Neural crest cell (in vitro differentiated cells): ENCODE measurements around the gene ASB2. TPM values are rescaled to one million over a fixed set of nuclear protein-coding genes. Genes with fewer than 3 reads are reported as not detected.

Experiments used
- DNase-seq: peaks from one replicate; pipeline ENCODE4 v3.0.0; 2021; ENCODE audit warnings: low read depth, mixed read lengths, low spot score
- H3K27ac Mint-ChIP-seq: one replicate; pipeline ENCODE4 v1.8.0; 2021; ENCODE audit warnings: mild to moderate bottlenecking, mixed read lengths; ENCODE audit not compliant: unreplicated experiment
- H3K27me3 Mint-ChIP-seq: 2 replicates; pipeline ENCODE4 v1.8.0; 2021; ENCODE audit warnings: low read depth, mild to moderate bottlenecking, mixed read lengths
- H3K36me3 Mint-ChIP-seq: 2 replicates; pipeline ENCODE4 v1.8.0; 2021; ENCODE audit warnings: low read depth, mild to moderate bottlenecking, mixed read lengths
- H3K4me1 Mint-ChIP-seq: 2 replicates; pipeline ENCODE4 v1.8.0; 2021; ENCODE audit warnings: mixed read lengths
- H3K4me3 Mint-ChIP-seq: one replicate; pipeline ENCODE4 v1.8.0; 2021; ENCODE audit warnings: mild to moderate bottlenecking, mixed read lengths
- H3K9me3 Mint-ChIP-seq: 2 replicates; pipeline ENCODE4 v1.8.0; 2021; ENCODE audit warnings: mixed read lengths
- total RNA-seq: library from RNA; stranded (reverse); gene quantifications from 2 replicates; pipeline ENCODE4 v1.2.1, GENCODE V29; 2021
- TF ChIP-seq, protein P1 (sequence below): fragments of 200-600 bp; sonication (generic); conservative IDR thresholded peaks from 2 replicates; pipeline ENCODE4 v1.5.0; 2021; ENCODE audit warnings: antibody characterized with exemption, mild to moderate bottlenecking

The ASB2 gene
- total RNA-seq, 1 donor from 2014 or later: 3.5 TPM

GRCh38 chr14:93978735-93979134, 2.4 kb upstream of the ASB2 start:
- no peak for DNase-seq
- TF ChIP-seq, protein P1, sequence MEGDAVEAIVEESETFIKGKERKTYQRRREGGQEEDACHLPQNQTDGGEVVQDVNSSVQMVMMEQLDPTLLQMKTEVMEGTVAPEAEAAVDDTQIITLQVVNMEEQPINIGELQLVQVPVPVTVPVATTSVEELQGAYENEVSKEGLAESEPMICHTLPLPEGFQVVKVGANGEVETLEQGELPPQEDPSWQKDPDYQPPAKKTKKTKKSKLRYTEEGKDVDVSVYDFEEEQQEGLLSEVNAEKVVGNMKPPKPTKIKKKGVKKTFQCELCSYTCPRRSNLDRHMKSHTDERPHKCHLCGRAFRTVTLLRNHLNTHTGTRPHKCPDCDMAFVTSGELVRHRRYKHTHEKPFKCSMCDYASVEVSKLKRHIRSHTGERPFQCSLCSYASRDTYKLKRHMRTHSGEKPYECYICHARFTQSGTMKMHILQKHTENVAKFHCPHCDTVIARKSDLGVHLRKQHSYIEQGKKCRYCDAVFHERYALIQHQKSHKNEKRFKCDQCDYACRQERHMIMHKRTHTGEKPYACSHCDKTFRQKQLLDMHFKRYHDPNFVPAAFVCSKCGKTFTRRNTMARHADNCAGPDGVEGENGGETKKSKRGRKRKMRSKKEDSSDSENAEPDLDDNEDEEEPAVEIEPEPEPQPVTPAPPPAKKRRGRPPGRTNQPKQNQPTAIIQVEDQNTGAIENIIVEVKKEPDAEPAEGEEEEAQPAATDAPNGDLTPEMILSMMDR: no peak
- Mint-ChIP-seq H3K4me1 (peaks cover 27% of the 10 kb centered on the region), H3K27me3 (no peaks in the 10 kb centered on the region), H3K36me3 (no peaks in the 10 kb centered on the region), H3K4me3 (no peak overlapping the region), H3K27ac (no peak overlapping the region), H3K9me3 (peaks cover 2% of the 10 kb centered on the region)

- DNase-seq: no peak
- H3K27ac Mint-ChIP-seq: no peak overlapping the region
- TF ChIP-seq, protein P1: no peak
- H3K9me3 Mint-ChIP-seq: peaks cover 2% of the 10 kb centered on the region
- H3K27me3 Mint-ChIP-seq: no peaks in the 10 kb centered on the region
- peaks cover 27% of the 10 kb centered on the region for H3K4me1 Mint-ChIP-seq
- no peaks in the 10 kb centered on the region for H3K36me3 Mint-ChIP-seq
- no peak overlapping the region for H3K4me3 Mint-ChIP-seq
Observed at GRCh38 chr14:93977790-93978581, 1.6 kb upstream of the ASB2 start.

DNA sequence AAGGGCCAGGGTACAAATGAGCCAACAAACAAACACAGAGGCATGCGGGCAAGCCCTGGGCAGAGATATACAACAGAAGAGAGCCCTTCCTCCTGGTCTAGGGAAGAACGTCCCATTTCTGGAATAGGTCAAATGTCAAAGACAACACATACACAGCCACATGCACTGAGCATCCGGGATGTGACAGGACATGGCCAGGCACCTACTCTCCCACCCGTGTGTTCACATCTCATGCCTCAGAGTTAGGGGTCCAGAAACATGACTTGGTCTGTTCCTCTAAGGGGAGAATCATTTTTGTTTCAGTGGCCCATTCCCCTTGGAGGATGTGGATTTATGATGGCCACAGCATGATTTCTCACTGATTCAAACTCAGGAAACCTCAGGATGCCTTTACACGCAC, 801 bp upstream of the ASB2 start:
- H3K4me3 Mint-ChIP-seq: no peak overlapping the region
- no peaks in the 10 kb centered on the region for H3K36me3 Mint-ChIP-seq
- H3K27me3 Mint-ChIP-seq: no peaks in the 10 kb centered on the region
- DNase-seq: no peak
- peak overlapping the region; percentile 87 for H3K27ac Mint-ChIP-seq
- TF ChIP-seq, protein P1: no peak
- peaks cover 2% of the 10 kb centered on the region for H3K9me3 Mint-ChIP-seq
- H3K4me1 Mint-ChIP-seq: peaks cover 27% of the 10 kb centered on the region

DNA sequence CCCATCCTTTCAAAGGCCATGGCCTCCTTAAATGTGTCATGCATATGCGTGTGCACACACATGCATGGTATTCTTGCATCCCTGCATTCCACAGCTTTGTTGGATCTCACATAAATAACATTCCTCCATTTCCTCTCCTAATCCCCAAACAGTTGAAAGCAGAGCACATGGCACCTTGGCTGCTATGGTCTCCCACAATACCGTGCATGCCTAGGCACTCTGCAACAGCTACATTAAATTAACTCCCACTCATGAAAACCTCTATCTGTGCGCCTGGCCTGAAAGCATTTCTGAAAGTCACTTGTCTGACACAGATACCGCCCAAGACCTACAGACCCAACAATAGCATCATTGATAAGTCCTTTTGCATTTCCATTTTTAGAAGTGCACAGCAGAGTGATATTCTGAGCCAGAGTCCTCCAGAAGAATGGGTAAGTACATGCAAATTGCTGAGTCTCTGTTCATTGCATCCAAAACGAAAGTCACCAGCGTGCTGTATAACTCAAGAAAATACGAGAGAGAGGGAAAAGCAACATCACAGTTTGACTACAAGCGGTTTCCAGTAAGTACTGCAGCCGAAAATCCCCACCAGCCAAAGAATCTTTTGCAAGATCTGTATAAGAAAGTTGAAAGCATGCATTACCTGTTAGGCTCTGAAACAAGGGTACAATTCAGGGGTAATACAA, 436 bp downstream of the ASB2 start:
- Mint-ChIP-seq H3K9me3 (peaks cover 2% of the 10 kb centered on the region), H3K27me3 (no peaks in the 10 kb centered on the region), H3K4me3 (peak overlapping the region; percentile 35), H3K36me3 (no peaks in the 10 kb centered on the region), H3K4me1 (peaks cover 27% of the 10 kb centered on the region), H3K27ac (peak overlapping the region; percentile 39)
- no peak for DNase-seq
- TF ChIP-seq, protein P1: no peak

- Mint-ChIP-seq H3K27ac (peak overlapping the region; percentile 62), H3K27me3 (no peaks in the 10 kb centered on the region), H3K36me3 (no peaks in the 10 kb centered on the region), H3K4me3 (no peak overlapping the region), H3K4me1 (peaks cover 27% of the 10 kb centered on the region), H3K9me3 (peaks cover 2% of the 10 kb centered on the region)
- DNase-seq: no peak
- TF ChIP-seq, protein P1: no peak
Observed at GRCh38 chr14:93974833-93975232, 1.5 kb downstream of the ASB2 start.
